PC-3 (cell line): ENCODE measurements around the gene BLTP3B. TPM values are rescaled to one million over a fixed set of nuclear protein-coding genes. Genes with fewer than 3 reads are reported as not detected.
A peak's percentile ranks its signal among the peaks of the same experiment; 100 is the strongest.

Experiments
- ATAC-seq: fragments of 200-7000 bp; cut with Tn5 transposase; 2 replicates; pipeline ENCODE4 v1.9.1; 2020; ENCODE audit warnings: mild to moderate bottlenecking, moderate library complexity
- BruUV-seq: library from RNA; stranded (reverse); fragments of 400-500 nt; replicated peaks from 2 replicates; lab custom pipeline; 2021; lab: Mats Ljungman, UMichigan
- CTCF ChIA-PET: fragments of 300-600 bp; sonication (Branson Sonifier 250); formaldehyde crosslinking; loops from one replicate; lab custom pipeline; 2022; ENCODE audit warnings: antibody characterized with exemption; lab: Charles Lee
- POLR2A ChIA-PET: fragments of 300-600 bp; sonication (Branson Sonifier 250); formaldehyde crosslinking; loops from one replicate; lab custom pipeline; 2022; ENCODE audit warnings: antibody characterized with exemption; ENCODE audit not compliant: unreplicated experiment; lab: Charles Lee
- DNase-seq: peaks from one replicate; pipeline ENCODE4 v3.0.0-alpha.2; 2015
- H2AFZ ChIP-seq: fragments of 300-600 bp; sonication (generic); 2 replicates; pipeline ENCODE4 v1.6.0; 2016; ENCODE audit warnings: antibody characterized with exemption, low read length
- H3F3A ChIP-seq: fragments of 300-600 bp; sonication (generic); one replicate; pipeline ENCODE4 v1.6.0; 2017; ENCODE audit warnings: antibody characterized with exemption, low read length, control low read depth, mild to moderate bottlenecking; ENCODE audit not compliant: unreplicated experiment
- H3K27ac ChIP-seq: fragments of 300-600 bp; sonication (generic); 2 replicates; pipeline ENCODE4 v1.5.1; 2016; ENCODE audit warnings: mild to moderate bottlenecking, low read length
- H3K27me3 ChIP-seq: fragments of 300-600 bp; sonication (generic); 2 replicates; pipeline ENCODE4 v1.6.1; 2016; ENCODE audit warnings: low read length, mixed read lengths
- H3K36me3 ChIP-seq: fragments of 300-600 bp; sonication (generic); 2 replicates; pipeline ENCODE4 v1.6.1; 2016; ENCODE audit warnings: low read depth, mixed run types, low read length, mixed read lengths
- H3K4me1 ChIP-seq: fragments of 300-600 bp; sonication (generic); 2 replicates; pipeline ENCODE4 v1.5.1; 2016; ENCODE audit warnings: low read length; ENCODE audit not compliant: insufficient read depth
- H3K4me2 ChIP-seq: fragments of 300-600 bp; sonication (generic); 2 replicates; pipeline ENCODE4 v1.6.0; 2016; ENCODE audit warnings: low read length
- H3K4me3 ChIP-seq: fragments of 300-600 bp; sonication (generic); 2 replicates; pipeline ENCODE4 v1.5.1; 2016; ENCODE audit warnings: mild to moderate bottlenecking, low read length, mixed read lengths
- H3K79me2 ChIP-seq: fragments of 300-600 bp; sonication (generic); 2 replicates; pipeline ENCODE4 v1.6.1; 2017; ENCODE audit warnings: low read length, mixed read lengths
- H3K9ac ChIP-seq: fragments of 300-600 bp; sonication (generic); 2 replicates; pipeline ENCODE4 v1.6.0; 2016; ENCODE audit warnings: mild to moderate bottlenecking, low read length
- H3K9me2 ChIP-seq: fragments of 300-600 bp; sonication (generic); replicated peaks from 2 replicates; pipeline ENCODE4 v1.6.1; 2016; ENCODE audit warnings: mixed run types, low read length, mixed read lengths
- H3K9me3 ChIP-seq: fragments of 300-600 bp; sonication (generic); 2 replicates; pipeline ENCODE4 v1.6.1; 2016; ENCODE audit warnings: low read length, mixed read lengths
- H4K20me1 ChIP-seq: fragments of 300-600 bp; sonication (generic); 2 replicates; pipeline ENCODE4 v1.6.1; 2016; ENCODE audit warnings: low read length, mixed read lengths
- EZH2 ChIP-seq: fragments of 300-600 bp; sonication (generic); IDR thresholded peaks from one replicate; pipeline ENCODE4 v1.6.1; 2017; ENCODE audit warnings: antibody characterized with exemption, mild to moderate bottlenecking, low read length; ENCODE audit not compliant: unreplicated experiment
- EZH2phosphoT487 ChIP-seq: fragments of 300-600 bp; sonication (generic); IDR thresholded peaks from 2 replicates; pipeline ENCODE4 v1.6.1; 2018; ENCODE audit warnings: mild to moderate bottlenecking, antibody characterized with exemption, low read length, borderline replicate concordance
- intact Hi-C: fragments of 100-400 bp; cut with micrococcal nuclease; formaldehyde crosslinking; loops from 2 replicates; pipeline ENCODE4 v1.9.0; 2023
- total RNA-seq: library from RNA; depleted of rRNA; stranded (reverse); fragments of >200 nt; gene quantifications from 2 replicates; pipeline ENCODE4 v1.2.3, GENCODE V29; 2014
- TF ChIP-seq, protein P1 (sequence below): fragments of 300-600 bp; sonication (generic); conservative IDR thresholded peaks from 2 replicates; pipeline ENCODE4 v1.5.1; 2017; ENCODE audit warnings: antibody characterized with exemption, low read depth, mild to moderate bottlenecking, low read length

BLTP3B gene
- total RNA-seq, 1 experiment from 2014 or later, result 32.0 TPM

DNA sequence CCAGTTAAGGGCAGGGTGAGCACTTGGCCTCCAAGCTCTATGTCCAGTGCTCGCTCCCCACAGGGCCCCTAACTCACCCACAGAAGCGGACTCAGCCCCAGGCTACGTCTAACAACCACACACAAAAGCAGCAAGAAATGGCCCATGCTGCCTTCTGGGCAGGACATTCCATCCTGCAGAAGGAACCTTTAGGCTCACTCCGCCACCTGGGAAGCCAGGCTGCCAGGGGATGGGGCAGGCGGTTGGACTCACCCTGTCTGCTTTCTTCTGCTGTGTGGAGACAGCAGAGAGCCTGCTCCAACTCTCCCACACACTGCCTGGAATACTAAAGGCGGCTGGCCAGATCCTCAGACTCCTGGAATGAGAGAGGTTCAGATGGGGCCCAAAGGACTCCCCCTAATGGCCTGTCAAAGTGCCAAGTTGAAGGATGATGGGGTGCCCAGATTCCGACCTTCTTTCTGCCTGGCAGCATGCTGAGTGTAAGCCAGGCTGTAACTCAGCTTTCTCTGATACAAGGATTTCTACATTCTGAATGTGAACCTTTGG, 27.7 kb upstream of the BLTP3B start:
- Histone ChIP-seq H3K4me1 (no peaks in the 10 kb centered on the region), H3K4me2 (no peak overlapping the region), H3K9me2 (no peaks in the 10 kb centered on the region), H3K79me2 (no peaks in the 10 kb centered on the region), H3K36me3 (no peaks in the 10 kb centered on the region), H3F3A (no peaks in the 10 kb centered on the region), H3K27ac (no peak overlapping the region), H3K9me3 (no peaks in the 10 kb centered on the region), H3K9ac (no peak overlapping the region), H3K4me3 (no peak overlapping the region), H2AFZ (no peak overlapping the region), H3K27me3 (no peaks in the 10 kb centered on the region), H4K20me1 (no peaks in the 10 kb centered on the region)
- CTCF ChIA-PET, result no interaction called here
- DNase-seq, result no peak
- POLR2A ChIA-PET, result no interaction called here
- no TSS peak for BruUV-seq
- intact Hi-C loops, result no loop called here
- ATAC-seq, result no peak
- TF ChIP-seq, protein P1, sequence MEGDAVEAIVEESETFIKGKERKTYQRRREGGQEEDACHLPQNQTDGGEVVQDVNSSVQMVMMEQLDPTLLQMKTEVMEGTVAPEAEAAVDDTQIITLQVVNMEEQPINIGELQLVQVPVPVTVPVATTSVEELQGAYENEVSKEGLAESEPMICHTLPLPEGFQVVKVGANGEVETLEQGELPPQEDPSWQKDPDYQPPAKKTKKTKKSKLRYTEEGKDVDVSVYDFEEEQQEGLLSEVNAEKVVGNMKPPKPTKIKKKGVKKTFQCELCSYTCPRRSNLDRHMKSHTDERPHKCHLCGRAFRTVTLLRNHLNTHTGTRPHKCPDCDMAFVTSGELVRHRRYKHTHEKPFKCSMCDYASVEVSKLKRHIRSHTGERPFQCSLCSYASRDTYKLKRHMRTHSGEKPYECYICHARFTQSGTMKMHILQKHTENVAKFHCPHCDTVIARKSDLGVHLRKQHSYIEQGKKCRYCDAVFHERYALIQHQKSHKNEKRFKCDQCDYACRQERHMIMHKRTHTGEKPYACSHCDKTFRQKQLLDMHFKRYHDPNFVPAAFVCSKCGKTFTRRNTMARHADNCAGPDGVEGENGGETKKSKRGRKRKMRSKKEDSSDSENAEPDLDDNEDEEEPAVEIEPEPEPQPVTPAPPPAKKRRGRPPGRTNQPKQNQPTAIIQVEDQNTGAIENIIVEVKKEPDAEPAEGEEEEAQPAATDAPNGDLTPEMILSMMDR, result no peak
- TF ChIP-seq EZH2 (no peak), EZH2phosphoT487 (no peak)

DNA sequence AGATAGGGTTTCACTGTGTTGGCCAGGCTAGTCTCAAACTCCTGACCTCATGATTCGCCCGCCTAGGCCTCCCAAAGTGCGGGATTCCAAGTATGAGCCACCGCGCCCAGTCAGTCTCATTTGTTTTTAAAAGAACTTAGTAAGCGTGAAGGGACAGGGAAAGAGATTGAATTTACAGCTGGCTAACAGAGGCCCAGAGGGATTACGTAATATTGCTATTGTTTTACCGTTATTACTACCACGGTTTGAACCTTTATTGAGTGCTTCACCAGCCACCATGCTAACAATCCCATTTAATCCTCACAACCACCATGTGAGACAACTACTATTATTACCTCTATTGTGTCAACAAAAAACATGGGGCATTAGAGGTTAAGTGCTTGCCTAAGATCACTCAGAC, 26.7 kb upstream of the BLTP3B start:
- H3K4me3 ChIP-seq, result no peak overlapping the region
- H3K9me3 ChIP-seq, result no peaks in the 10 kb centered on the region
- no peak overlapping the region for H3K4me2 ChIP-seq
- no peaks in the 10 kb centered on the region for H3K9me2 ChIP-seq
- no TSS peak for BruUV-seq
- H3F3A ChIP-seq, result no peaks in the 10 kb centered on the region
- DNase-seq (no peak), ATAC-seq (no peak)
- ChIA-PET POLR2A (interaction anchor here (0.7 kb wide), 1 partner anchor 61 kb away, joined by 6 read pairs; no protein-coding TSS in a partner anchor), CTCF (no interaction called here)
- H3K36me3 ChIP-seq, result no peaks in the 10 kb centered on the region
- H3K4me1 ChIP-seq, result peaks cover 1% of the 10 kb centered on the region
- TF ChIP-seq, protein P1, result no peak
- TF ChIP-seq EZH2, result no peak
- TF ChIP-seq EZH2phosphoT487, result no peak
- no peak overlapping the region for H2AFZ ChIP-seq
- H3K79me2 ChIP-seq, result no peaks in the 10 kb centered on the region
- no peaks in the 10 kb centered on the region for H4K20me1 ChIP-seq
- no peak overlapping the region for H3K9ac ChIP-seq
- no peaks in the 10 kb centered on the region for H3K27me3 ChIP-seq
- intact Hi-C loops, result no loop called here
- H3K27ac ChIP-seq, result no peak overlapping the region

DNA sequence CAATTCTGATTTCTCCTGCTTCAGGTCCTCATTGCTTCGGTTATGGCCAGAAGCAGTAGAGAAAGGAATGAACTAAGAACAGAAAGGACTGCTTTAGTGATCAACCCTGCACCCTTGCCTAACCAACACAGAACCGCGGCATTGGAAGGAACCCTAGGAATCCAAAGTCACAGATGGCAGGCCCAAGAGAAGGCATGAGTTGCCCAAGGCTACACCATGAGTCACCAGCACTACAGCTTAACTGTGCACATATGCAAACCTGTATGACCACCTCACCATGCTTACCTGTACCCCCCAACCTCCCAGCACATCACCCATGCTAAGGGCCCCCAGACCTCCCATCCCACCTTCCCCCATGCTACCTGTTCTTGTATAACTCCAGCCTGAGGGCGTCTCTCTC, 25.9 kb upstream of the BLTP3B start:
- ChIA-PET POLR2A (interaction anchor here (0.7 kb wide), 1 partner anchor 61 kb away, joined by 6 read pairs; no protein-coding TSS in a partner anchor), CTCF (no interaction called here)
- no peak overlapping the region for H3K4me3 ChIP-seq
- no peak overlapping the region for H3K9ac ChIP-seq
- BruUV-seq, result no TSS peak
- H3K9me2 ChIP-seq, result no peaks in the 10 kb centered on the region
- peaks cover 7% of the 10 kb centered on the region for H3K4me1 ChIP-seq
- no peak overlapping the region for H3K27ac ChIP-seq
- no peak for ATAC-seq
- no peaks in the 10 kb centered on the region for H3K27me3 ChIP-seq
- no peaks in the 10 kb centered on the region for H3K36me3 ChIP-seq
- TF ChIP-seq EZH2phosphoT487 (no peak), EZH2 (no peak)
- TF ChIP-seq, protein P1, result no peak
- no peak overlapping the region for H3K4me2 ChIP-seq
- peak; percentile 30 for DNase-seq
- no peaks in the 10 kb centered on the region for H3K9me3 ChIP-seq
- no peaks in the 10 kb centered on the region for H3K79me2 ChIP-seq
- no peaks in the 10 kb centered on the region for H4K20me1 ChIP-seq
- intact Hi-C loops, result no loop called here
- H2AFZ ChIP-seq, result no peak overlapping the region
- H3F3A ChIP-seq, result no peaks in the 10 kb centered on the region
